ENCODE measurements around the gene CDKN1B. TPM values are rescaled to one million over a fixed set of nuclear protein-coding genes. Genes with fewer than 3 reads are reported as not detected.

The CDKN1B gene
- total RNA-seq, 6 experiments from 2014 or later = 18.3 to 28.6 (median 24.5) TPM

GRCh38 chr12:12673296-12673695, 43.9 kb upstream of the CDKN1B start:
- H3K4me1 ChIP-seq = no peaks in the 10 kb centered on the region
- H3K36me3 ChIP-seq = no peaks in the 10 kb centered on the region
- ATAC-seq (no peak), DNase-seq (no peak)
- no peak overlapping the region for H3K4me3 ChIP-seq
- no peaks in the 10 kb centered on the region for H3K27me3 ChIP-seq
- no peak overlapping the region for H3K27ac ChIP-seq
- WGBS (ENCODE audit: insufficient coverage, low coverage, low lambda C conversion rate, missing lambda C conversion rate) = 81% methylated on average over 3 of the region's 3 CpGs
- TF ChIP-seq CTCF (IDR thresholded peaks at IDR 0.05) (no peak), POLR2A (IDR thresholded peaks at IDR 0.05) (no peak)
- H3K9me3 ChIP-seq = no peaks in the 10 kb centered on the region
- intact Hi-C loops (cut with DNase I) = no loop called here

GRCh38 chr12:12676605-12677004, 40.6 kb upstream of the CDKN1B start:
- intact Hi-C loops (cut with DNase I) = no loop called here
- DNase-seq (no peak), ATAC-seq (no peak)
- H3K4me1 ChIP-seq = no peaks in the 10 kb centered on the region
- H3K27ac ChIP-seq = no peak overlapping the region
- no peak for TF ChIP-seq POLR2A (IDR thresholded peaks at IDR 0.05)
- no peak for TF ChIP-seq CTCF (IDR thresholded peaks at IDR 0.05)
- WGBS (ENCODE audit: insufficient coverage, low coverage, low lambda C conversion rate, missing lambda C conversion rate) = 39% methylated on average over 3 of the region's 3 CpGs
- no peak overlapping the region for H3K4me3 ChIP-seq
- no peaks in the 10 kb centered on the region for H3K27me3 ChIP-seq
- H3K36me3 ChIP-seq = no peaks in the 10 kb centered on the region
- H3K9me3 ChIP-seq = no peaks in the 10 kb centered on the region

- H3K4me1 ChIP-seq = no peaks in the 10 kb centered on the region
- no peaks in the 10 kb centered on the region for H3K36me3 ChIP-seq
- WGBS (ENCODE audit: insufficient coverage, low coverage, low lambda C conversion rate, missing lambda C conversion rate) = 76% methylated on average over 4 of the region's 5 CpGs
- H3K27me3 ChIP-seq = no peaks in the 10 kb centered on the region
- H3K27ac ChIP-seq = no peak overlapping the region
- TF ChIP-seq CTCF (IDR thresholded peaks at IDR 0.05) (no peak), POLR2A (IDR thresholded peaks at IDR 0.05) (no peak)
- intact Hi-C loops (cut with DNase I) = no loop called here
- no peak for DNase-seq
- H3K9me3 ChIP-seq = no peaks in the 10 kb centered on the region
- no peak for ATAC-seq
- no peak overlapping the region for H3K4me3 ChIP-seq
Observed at GRCh38 chr12:12681061-12681765, 36.0 kb upstream of the CDKN1B start.

- Histone ChIP-seq H3K27ac (no peak overlapping the region), H3K4me3 (no peak overlapping the region), H3K4me1 (no peaks in the 10 kb centered on the region), H3K36me3 (no peaks in the 10 kb centered on the region), H3K9me3 (no peaks in the 10 kb centered on the region), H3K27me3 (no peaks in the 10 kb centered on the region)
- intact Hi-C loops (cut with DNase I) = no loop called here
- no peak for ATAC-seq
- DNase-seq = no peak
- TF ChIP-seq POLR2A (IDR thresholded peaks at IDR 0.05) (no peak), CTCF (IDR thresholded peaks at IDR 0.05) (no peak)
Observed at GRCh38 chr12:12682284-12682683, 34.9 kb upstream of the CDKN1B start.

Measured in right lobe of liver (tissue), 6 donors.